HG03095 (cell line): ENCODE measurements around the gene ITSN1.

Source experiments
- ATAC-seq: cut with Tn5 transposase; IDR thresholded peaks from one replicate; pipeline ENCODE4 v1.9.1; 2021; ENCODE audit warnings: moderate library complexity; ENCODE audit not compliant: unreplicated experiment

The ITSN1 gene

GRCh38 chr21:33834801-33835500, 192.7 kb downstream of the ITSN1 start:
- no peak for ATAC-seq

DNA sequence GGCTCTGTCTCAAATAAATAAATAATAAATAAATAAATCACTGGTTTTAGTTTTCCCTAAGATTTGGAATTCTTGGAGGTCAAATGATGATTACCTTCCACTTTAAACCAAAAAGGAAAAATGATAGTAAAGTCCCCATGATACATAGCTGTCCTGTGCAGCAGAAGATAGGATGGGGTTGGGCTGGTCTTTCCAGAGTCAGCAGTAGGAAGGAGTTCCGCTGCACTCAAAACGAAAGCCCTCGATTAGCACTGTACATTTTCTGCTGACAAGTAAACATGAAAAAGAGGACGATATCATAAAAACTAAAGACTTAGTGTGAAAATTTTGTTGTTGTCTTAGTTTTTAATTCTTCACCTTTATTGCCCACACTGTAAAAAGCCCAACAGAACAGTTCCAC, 193.6 kb downstream of the ITSN1 start:
- ATAC-seq: no peak

- ATAC-seq: no peak
Observed at GRCh38 chr21:33836408-33836807, 194.1 kb downstream of the ITSN1 start.

- no peak for ATAC-seq
Observed at GRCh38 chr21:33839167-33839716, 196.9 kb downstream of the ITSN1 start.

GRCh38 chr21:33839806-33840205, 197.5 kb downstream of the ITSN1 start:
- ATAC-seq: no peak

- no peak for ATAC-seq
Observed at GRCh38 chr21:33840771-33841170, 198.5 kb downstream of the ITSN1 start.

DNA sequence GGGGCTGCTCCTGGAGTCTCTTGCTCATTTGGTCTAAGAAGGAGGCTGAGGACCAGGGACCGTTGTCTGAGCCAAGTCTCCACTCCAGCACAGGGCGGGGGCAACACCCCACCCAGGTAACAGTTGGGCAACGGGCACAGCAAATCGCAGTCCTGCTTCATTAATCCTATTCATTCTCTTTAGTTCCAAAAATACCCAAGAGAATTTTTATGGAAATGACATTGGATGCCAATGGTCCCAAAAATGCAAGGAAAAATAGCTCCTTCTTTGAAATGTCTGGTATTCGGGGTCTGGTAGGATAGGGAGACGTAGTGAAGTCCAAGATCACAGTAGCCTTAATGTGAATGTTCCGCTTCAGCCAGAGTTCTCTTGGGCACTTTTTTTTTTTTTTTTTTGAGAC, 199.3 kb downstream of the ITSN1 start:
- no peak for ATAC-seq

GRCh38 chr21:33843216-33843615, 200.9 kb downstream of the ITSN1 start:
- no peak for ATAC-seq

- no peak for ATAC-seq
Observed at GRCh38 chr21:33844104-33844889, 202.0 kb downstream of the ITSN1 start.

- ATAC-seq: no peak
Observed at GRCh38 chr21:33844890-33845205, 202.5 kb downstream of the ITSN1 start.

- no peak for ATAC-seq
Observed at GRCh38 chr21:33846141-33846540, 203.8 kb downstream of the ITSN1 start.

DNA sequence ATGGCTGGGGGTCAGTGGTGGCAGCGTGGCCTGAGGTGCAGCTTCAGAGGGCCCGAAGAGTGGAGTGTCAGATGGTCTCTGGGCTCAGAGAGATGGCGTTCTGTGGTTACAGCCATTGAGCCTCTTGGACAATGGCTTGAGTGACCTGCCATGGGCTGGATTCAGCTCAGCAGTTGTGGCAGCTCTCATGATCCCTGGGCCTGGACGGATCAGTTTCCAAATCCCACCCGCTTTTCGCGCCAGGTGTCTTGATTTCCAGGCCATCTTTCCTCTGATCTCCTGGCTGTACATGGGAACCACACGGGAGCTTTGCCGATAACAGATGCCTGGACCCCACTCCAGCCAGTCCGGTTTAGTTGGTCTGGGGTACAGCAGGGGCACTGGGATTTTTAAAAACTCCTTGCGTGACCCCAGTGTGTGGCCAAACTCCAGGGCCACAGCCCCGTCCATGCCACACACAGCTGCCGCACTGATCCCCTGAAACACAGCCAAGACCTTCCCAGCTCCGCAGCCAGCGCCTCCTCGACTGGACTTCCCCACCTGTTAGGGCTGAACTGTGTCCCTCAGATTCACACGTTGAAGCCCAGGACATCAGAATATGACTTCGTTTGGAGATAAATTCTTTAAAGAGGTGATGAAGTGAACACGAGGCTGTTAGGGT, 205.4 kb downstream of the ITSN1 start:
- no peak for ATAC-seq

DNA sequence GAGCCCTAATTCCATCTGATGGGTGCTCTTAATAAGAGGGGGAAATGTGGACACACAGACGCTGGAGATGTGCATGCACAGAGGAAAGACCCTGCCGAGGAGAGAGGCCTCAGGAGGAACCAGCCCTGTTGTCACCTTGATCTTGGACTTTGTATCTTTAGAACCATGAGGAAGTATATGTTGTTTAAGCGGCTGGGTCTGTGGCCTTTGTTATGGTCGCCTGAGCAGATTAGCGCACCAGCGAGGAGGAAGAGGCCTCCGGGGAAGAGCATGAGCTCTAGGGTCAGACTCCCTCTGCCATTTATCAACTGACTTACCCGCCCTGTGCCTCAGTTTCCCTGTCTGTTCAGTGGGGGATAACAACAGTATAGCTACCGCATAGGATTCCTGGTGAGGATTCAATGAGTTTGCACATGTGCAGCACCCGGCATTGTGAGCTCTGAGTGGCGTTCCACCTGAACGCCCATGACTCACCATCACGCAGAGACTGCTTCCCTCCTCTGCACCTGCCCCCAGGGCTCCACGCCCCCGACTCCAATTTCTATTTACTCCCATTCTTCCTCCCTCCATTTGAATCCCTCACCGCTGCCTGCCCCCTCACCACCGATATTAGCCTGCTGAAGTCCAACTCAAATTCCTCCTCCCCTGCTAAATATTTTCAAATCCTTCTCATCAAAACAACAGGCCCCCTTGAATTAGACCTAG, 206.1 kb downstream of the ITSN1 start:
- ATAC-seq: no peak

- no peak for ATAC-seq
Observed at GRCh38 chr21:33849834-33850233, 207.5 kb downstream of the ITSN1 start.

DNA sequence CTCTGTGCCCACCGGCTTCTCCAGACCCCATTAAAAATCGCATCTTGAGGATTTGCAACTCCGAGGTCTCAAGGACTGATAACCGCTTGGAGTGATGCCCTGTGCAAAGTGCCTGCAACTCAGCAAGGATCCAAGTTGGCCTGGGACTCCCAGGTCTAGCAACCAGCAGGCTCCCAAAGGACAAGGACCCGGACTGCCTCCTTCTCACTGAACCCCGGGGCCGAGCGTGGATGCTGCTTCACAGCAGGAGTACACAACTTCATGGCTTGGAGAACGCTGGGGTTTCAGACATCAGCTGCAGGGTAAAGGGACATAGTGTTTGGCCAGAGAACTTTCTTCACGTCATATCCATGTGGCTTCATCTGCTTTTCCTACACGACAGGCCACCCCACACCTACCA, 208.1 kb downstream of the ITSN1 start:
- no peak for ATAC-seq

DNA sequence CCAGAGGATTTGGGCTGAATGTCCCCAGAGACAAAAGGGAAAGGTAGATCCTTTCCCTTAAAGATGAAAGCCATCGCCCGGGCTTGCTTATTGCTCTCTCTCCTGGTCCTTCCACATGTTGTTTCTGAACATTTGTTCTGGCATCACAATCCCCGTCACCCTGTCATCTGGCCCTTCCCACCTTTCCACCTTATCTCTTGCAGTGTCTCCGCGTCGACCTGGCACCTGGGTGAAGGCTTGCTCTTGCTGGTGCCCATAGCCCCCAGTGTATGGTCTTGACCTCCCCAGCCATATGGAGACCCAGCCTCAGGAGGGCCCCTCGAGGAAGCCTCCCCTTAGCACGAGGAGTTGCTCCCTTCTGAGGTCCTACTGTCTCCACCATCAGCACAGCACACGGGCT, 208.7 kb downstream of the ITSN1 start:
- ATAC-seq: no peak

DNA sequence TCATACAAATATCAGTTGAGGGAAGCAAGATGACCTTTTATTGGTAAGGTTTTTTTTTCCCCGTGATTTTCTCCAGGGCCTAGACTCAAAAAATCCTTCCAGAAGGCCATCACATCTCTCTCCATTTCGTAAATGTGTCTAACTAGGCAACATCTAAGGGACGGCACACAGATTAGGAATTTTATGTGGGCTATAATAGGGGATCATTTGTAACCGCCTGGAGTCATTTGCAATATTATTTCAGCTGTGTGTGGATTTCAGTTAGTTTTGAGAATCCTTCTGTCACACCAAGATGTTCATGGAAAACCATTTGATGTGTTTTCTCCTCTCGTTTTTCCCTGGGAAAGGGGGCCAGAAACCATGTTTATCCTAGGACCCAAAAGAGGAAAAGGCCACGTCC, 210.2 kb downstream of the ITSN1 start:
- ATAC-seq: no peak

- no peak for ATAC-seq
Observed at GRCh38 chr21:33854604-33855003, 212.3 kb downstream of the ITSN1 start.

- ATAC-seq: no peak
Observed at GRCh38 chr21:33855190-33855589, 212.9 kb downstream of the ITSN1 start.

GRCh38 chr21:33856893-33857527, 214.7 kb downstream of the ITSN1 start:
- no peak for ATAC-seq
